HepG2 (cell line): Measurements from ENCODE around the gene IFT122. TPM values are rescaled to one million over a fixed set of nuclear protein-coding genes. Genes with fewer than 3 reads are reported as not detected.

ENCODE experiments used
- GATAD2A ChIP-seq: IDR thresholded peaks from 2 replicates; pipeline ENCODE4 v1.6.1; 2016
- LCORL ChIP-seq, 2 experiments: fragments of 450-650 bp in 1 of 2; sonication (generic) in 1 of 2; formaldehyde crosslinking in 1 of 2; IDR thresholded peaks; 2 replicates each; pipeline versions ENCODE4 v1.5.0 to v1.6.1; 2017 to 2020; ENCODE audit warnings: antibody characterized with exemption in 1 of 2, missing genetic modification reagents in 1 of 2
- RARA ChIP-seq: IDR thresholded peaks from 2 replicates; pipeline ENCODE4 v1.6.1; 2016; ENCODE audit warnings: missing genetic modification reagents, missing compliant biosample characterization
- SP5 ChIP-seq: IDR thresholded peaks from 2 replicates; pipeline ENCODE4 v1.6.1; 2016; ENCODE audit warnings: low read depth, borderline replicate concordance
- ZFY ChIP-seq: sonication (generic); formaldehyde crosslinking; IDR thresholded peaks from 2 replicates; pipeline ENCODE4 v1.4.0; 2020; ENCODE audit warnings: missing genetic modification reagents
- ZNF615 ChIP-seq: sonication (generic); formaldehyde crosslinking; IDR thresholded peaks from 2 replicates; pipeline ENCODE4 v1.5.0; 2020; ENCODE audit warnings: mild to moderate bottlenecking, missing genetic modification reagents, borderline replicate concordance
- ZNF629 ChIP-seq: sonication (generic); formaldehyde crosslinking; conservative IDR thresholded peaks from 2 replicates; pipeline ENCODE4 v1.5.0; 2020; ENCODE audit warnings: missing genetic modification reagents
- ZNF781 ChIP-seq: sonication (generic); formaldehyde crosslinking; IDR thresholded peaks from 2 replicates; pipeline ENCODE4 v1.5.1; 2020; ENCODE audit warnings: borderline replicate concordance, mild to moderate bottlenecking, missing genetic modification reagents; ENCODE audit errors: not compliant biosample characterization
- ZNF879 ChIP-seq: sonication (generic); formaldehyde crosslinking; IDR thresholded peaks from 2 replicates; pipeline ENCODE4 v1.8.1; 2023; ENCODE audit warnings: missing genetic modification reagents
- polyA plus RNA-seq, 8 experiments: library from polyadenylated mRNA; depleted of rRNA in 3 of 8; stranded (reverse) in 7 of 8; unstranded in 1 of 8; fragments of >200 nt; fragmentation: Illumina TruSeq in 4 of 8; extraction: Trizol in 4 of 8; gene quantifications; 2 replicates each; pipeline versions ENCODE4 v1.2.1 to v1.2.3, GENCODE V29; 2011 to 2016; ENCODE audit warnings: low read depth in 4 of 8, missing spikeins in 1 of 8, mixed read lengths in 1 of 8; ENCODE audit not compliant: insufficient read depth in 1 of 8
- total RNA-seq, 5 experiments: library from RNA; depleted of rRNA; stranded (reverse); fragments of >200 nt; fragmentation: Illumina TruSeq; extraction: Trizol; gene quantifications; 2 replicates each; pipeline ENCODE4 v1.2.3, GENCODE V29; 2016; ENCODE audit warnings: low read depth in 1 of 5
- TF ChIP-seq, protein P1 (sequence below): sonication (generic); formaldehyde crosslinking; IDR thresholded peaks from 2 replicates; pipeline ENCODE4 v1.4.0; 2020; ENCODE audit warnings: missing genetic modification reagents
- TF ChIP-seq, protein P2 (sequence below): IDR thresholded peaks from 2 replicates; pipeline ENCODE4 v1.6.1; 2016; ENCODE audit warnings: mild to moderate bottlenecking
- TF ChIP-seq, protein P3 (sequence below): sonication (generic); IDR thresholded peaks from 2 replicates; pipeline ENCODE4 v1.6.1; 2016; ENCODE audit warnings: low read depth, borderline replicate concordance
- TF ChIP-seq, protein P4 (sequence below): IDR thresholded peaks from 2 replicates; pipeline ENCODE4 v1.6.1; 2016; ENCODE audit warnings: mild to moderate bottlenecking, missing biosample characterization, missing genetic modification reagents
- TF ChIP-seq, protein P5 (sequence below): IDR thresholded peaks from 2 replicates; pipeline ENCODE4 v1.6.1; 2016
- TF ChIP-seq, protein P6 (sequence below): sonication (generic); formaldehyde crosslinking; IDR thresholded peaks from 2 replicates; pipeline ENCODE4 v1.4.0; 2020; ENCODE audit warnings: mild to moderate bottlenecking, missing genetic modification reagents
- TF ChIP-seq, protein P7 (sequence below): IDR thresholded peaks from 2 replicates; pipeline ENCODE4 v1.6.1; 2012; ENCODE audit warnings: inconsistent platforms
- TF ChIP-seq, protein P8 (sequence below): sonication (generic); formaldehyde crosslinking; IDR thresholded peaks from 2 replicates; pipeline ENCODE4 v1.4.0; 2020; ENCODE audit warnings: missing genetic modification reagents

IFT122 gene
- total and polyA plus RNA-seq, 2 of the 13 experiments (the other 11 are each of a cell fraction or from before 2014, with no cell fraction given): 10.1 to 10.3 TPM

DNA sequence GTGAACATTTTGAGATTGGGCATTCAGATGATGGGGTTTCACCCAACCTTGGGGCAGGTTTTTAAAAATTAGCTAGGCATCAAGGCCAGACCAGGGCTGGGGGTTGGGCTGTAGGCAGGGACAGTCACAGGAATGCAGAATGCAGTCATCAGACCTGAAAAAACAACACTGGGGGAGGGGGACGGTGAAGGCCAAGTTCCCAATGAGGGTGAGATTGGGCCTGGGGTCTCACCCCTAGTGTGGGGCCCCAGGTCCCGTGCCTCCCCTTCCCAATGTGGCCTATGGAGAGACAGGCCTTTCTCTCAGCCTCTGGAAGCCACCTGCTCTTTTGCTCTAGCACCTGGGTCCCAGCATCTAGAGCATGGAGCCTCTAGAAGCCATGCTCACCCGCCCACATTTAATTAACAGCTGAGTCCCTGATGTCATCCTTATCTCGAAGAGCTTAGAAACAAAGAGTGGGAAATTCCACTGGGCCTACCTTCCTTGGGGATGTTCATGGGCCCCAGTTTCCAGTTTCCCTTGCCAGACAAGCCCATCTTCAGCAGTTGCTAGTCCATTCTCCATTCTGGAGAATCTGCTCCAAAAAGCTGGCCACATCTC lies 94.5 kb downstream of the IFT122 start (continued):
- TF ChIP-seq, protein P1, sequence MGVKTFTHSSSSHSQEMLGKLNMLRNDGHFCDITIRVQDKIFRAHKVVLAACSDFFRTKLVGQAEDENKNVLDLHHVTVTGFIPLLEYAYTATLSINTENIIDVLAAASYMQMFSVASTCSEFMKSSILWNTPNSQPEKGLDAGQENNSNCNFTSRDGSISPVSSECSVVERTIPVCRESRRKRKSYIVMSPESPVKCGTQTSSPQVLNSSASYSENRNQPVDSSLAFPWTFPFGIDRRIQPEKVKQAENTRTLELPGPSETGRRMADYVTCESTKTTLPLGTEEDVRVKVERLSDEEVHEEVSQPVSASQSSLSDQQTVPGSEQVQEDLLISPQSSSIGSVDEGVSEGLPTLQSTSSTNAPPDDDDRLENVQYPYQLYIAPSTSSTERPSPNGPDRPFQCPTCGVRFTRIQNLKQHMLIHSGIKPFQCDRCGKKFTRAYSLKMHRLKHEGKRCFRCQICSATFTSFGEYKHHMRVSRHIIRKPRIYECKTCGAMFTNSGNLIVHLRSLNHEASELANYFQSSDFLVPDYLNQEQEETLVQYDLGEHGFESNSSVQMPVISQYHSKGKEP (CRISPR knock-in tag): no peak
- no peak for TF ChIP-seq ZNF781 (CRISPR knock-in tag)
- peak; percentile 41; the same call in 1 of the 2 replicates for TF ChIP-seq ZFY (CRISPR knock-in tag)
- TF ChIP-seq, protein P2, sequence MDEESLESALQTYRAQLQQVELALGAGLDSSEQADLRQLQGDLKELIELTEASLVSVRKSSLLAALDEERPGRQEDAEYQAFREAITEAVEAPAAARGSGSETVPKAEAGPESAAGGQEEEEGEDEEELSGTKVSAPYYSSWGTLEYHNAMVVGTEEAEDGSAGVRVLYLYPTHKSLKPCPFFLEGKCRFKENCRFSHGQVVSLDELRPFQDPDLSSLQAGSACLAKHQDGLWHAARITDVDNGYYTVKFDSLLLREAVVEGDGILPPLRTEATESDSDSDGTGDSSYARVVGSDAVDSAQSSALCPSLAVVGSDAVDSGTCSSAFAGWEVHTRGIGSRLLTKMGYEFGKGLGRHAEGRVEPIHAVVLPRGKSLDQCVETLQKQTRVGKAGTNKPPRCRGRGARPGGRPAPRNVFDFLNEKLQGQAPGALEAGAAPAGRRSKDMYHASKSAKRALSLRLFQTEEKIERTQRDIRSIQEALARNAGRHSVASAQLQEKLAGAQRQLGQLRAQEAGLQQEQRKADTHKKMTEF: peak; percentile 33; the same call in 1 of the 2 replicates
- TF ChIP-seq, protein P3, sequence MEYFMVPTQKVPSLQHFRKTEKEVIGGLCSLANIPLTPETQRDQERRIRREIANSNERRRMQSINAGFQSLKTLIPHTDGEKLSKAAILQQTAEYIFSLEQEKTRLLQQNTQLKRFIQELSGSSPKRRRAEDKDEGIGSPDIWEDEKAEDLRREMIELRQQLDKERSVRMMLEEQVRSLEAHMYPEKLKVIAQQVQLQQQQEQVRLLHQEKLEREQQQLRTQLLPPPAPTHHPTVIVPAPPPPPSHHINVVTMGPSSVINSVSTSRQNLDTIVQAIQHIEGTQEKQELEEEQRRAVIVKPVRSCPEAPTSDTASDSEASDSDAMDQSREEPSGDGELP: peak; percentile 24; the same call in 1 of the 2 replicates
- no peak for TF ChIP-seq ZNF629 (CRISPR knock-in tag)
- TF ChIP-seq, protein P4, sequence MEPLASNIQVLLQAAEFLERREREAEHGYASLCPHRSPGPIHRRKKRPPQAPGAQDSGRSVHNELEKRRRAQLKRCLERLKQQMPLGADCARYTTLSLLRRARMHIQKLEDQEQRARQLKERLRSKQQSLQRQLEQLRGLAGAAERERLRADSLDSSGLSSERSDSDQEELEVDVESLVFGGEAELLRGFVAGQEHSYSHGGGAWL (CRISPR knock-in tag): no peak
- no peak for TF ChIP-seq ZNF615 (CRISPR knock-in tag)
- TF ChIP-seq, protein P5, sequence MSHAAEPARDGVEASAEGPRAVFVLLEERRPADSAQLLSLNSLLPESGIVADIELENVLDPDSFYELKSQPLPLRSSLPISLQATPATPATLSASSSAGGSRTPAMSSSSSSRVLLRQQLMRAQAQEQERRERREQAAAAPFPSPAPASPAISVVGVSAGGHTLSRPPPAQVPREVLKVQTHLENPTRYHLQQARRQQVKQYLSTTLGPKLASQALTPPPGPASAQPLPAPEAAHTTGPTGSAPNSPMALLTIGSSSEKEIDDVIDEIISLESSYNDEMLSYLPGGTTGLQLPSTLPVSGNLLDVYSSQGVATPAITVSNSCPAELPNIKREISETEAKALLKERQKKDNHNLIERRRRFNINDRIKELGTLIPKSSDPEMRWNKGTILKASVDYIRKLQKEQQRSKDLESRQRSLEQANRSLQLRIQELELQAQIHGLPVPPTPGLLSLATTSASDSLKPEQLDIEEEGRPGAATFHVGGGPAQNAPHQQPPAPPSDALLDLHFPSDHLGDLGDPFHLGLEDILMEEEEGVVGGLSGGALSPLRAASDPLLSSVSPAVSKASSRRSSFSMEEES: peak; percentile 82; the same call in 1 of the 2 replicates
- peak; percentile 47 for TF ChIP-seq RARA
- TF ChIP-seq, protein P6, sequence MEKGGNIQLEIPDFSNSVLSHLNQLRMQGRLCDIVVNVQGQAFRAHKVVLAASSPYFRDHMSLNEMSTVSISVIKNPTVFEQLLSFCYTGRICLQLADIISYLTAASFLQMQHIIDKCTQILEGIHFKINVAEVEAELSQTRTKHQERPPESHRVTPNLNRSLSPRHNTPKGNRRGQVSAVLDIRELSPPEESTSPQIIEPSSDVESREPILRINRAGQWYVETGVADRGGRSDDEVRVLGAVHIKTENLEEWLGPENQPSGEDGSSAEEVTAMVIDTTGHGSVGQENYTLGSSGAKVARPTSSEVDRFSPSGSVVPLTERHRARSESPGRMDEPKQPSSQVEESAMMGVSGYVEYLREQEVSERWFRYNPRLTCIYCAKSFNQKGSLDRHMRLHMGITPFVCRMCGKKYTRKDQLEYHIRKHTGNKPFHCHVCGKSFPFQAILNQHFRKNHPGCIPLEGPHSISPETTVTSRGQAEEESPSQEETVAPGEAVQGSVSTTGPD (CRISPR knock-in tag): 0 out of 2 replicates have a peak, but pooled peaks have one; percentile 36
- 0 out of 2 replicates have a peak, but pooled peaks have one; percentile 46 for TF ChIP-seq SP5 (CRISPR knock-in tag)
- peak; percentile 57; the same call in 1 of the 2 replicates for TF ChIP-seq GATAD2A (CRISPR knock-in tag)
- TF ChIP-seq LCORL (IDR thresholded peaks at IDR 0.05): no peak
- peak; percentile 80; the same call in 1 of the 2 replicates for TF ChIP-seq LCORL (CRISPR knock-in tag; IDR thresholded peaks at IDR 0.05)
- TF ChIP-seq, protein P7, sequence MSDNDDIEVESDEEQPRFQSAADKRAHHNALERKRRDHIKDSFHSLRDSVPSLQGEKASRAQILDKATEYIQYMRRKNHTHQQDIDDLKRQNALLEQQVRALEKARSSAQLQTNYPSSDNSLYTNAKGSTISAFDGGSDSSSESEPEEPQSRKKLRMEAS: peak; percentile 28; the same call in 1 of the 2 replicates
- TF ChIP-seq ZNF879 (CRISPR knock-in tag): no peak
- TF ChIP-seq, protein P8, sequence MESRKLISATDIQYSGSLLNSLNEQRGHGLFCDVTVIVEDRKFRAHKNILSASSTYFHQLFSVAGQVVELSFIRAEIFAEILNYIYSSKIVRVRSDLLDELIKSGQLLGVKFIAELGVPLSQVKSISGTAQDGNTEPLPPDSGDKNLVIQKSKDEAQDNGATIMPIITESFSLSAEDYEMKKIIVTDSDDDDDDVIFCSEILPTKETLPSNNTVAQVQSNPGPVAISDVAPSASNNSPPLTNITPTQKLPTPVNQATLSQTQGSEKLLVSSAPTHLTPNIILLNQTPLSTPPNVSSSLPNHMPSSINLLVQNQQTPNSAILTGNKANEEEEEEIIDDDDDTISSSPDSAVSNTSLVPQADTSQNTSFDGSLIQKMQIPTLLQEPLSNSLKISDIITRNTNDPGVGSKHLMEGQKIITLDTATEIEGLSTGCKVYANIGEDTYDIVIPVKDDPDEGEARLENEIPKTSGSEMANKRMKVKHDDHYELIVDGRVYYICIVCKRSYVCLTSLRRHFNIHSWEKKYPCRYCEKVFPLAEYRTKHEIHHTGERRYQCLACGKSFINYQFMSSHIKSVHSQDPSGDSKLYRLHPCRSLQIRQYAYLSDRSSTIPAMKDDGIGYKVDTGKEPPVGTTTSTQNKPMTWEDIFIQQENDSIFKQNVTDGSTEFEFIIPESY (CRISPR knock-in tag): no peak
